Heart right ventricle (tissue), 16 donors: ENCODE measurements around the gene SIGLEC14. TPM values are rescaled to one million over a fixed set of nuclear protein-coding genes. Genes with fewer than 3 reads are reported as not detected.

Experiments used
- ATAC-seq, 8 donors: fragments of 200-7000 bp; cut with Tn5 transposase; one replicate each; pipeline ENCODE4 v1.9.1; 2020; ENCODE audit warnings: mild to moderate bottlenecking in 8 of 8, moderate library complexity in 8 of 8, moderate number of reproducible peaks in 1 of 8
- DNase-seq, 2 donors: peaks; one replicate each; pipeline ENCODE4 v3.0.0-alpha.2; 2020
- H3K27ac ChIP-seq, 10 donors: fragments of 200-600 bp; sonication (generic) in 2 of 10; one replicate each; pipeline versions ENCODE4 v1.5.0 to v1.8.0; 2020 to 2022; ENCODE audit warnings: mild to moderate bottlenecking in 3 of 10
- H3K27me3 ChIP-seq, 7 donors: fragments of 200-600 bp; one replicate each; pipeline ENCODE4 v1.8.0; 2021 to 2022; ENCODE audit warnings: mild to moderate bottlenecking in 2 of 7
- H3K36me3 ChIP-seq, 9 donors: fragments of 200-600 bp; sonication (generic) in 1 of 9; one replicate each; pipeline versions ENCODE4 v1.5.0 to v1.8.0; 2020 to 2022; ENCODE audit warnings: mild to moderate bottlenecking in 2 of 9
- H3K4me1 ChIP-seq, 9 donors: fragments of 200-600 bp; sonication (generic) in 1 of 9; one replicate each; pipeline versions ENCODE4 v1.5.0 to v1.8.0; 2020 to 2022; ENCODE audit warnings: mild to moderate bottlenecking in 4 of 9
- H3K4me3 ChIP-seq, 10 donors: fragments of 200-600 bp; sonication (generic) in 2 of 10; one replicate each; pipeline versions ENCODE4 v1.5.0 to v1.8.0; 2020 to 2022; ENCODE audit warnings: mild to moderate bottlenecking in 7 of 10, moderate library complexity in 2 of 10
- H3K9me3 ChIP-seq, 11 donors: fragments of 200-600 bp in 10 of 11; sonication (generic) in 2 of 11; one replicate each; pipeline versions ENCODE4 v1.5.0 to v1.8.0; 2013 to 2022; ENCODE audit warnings: mild to moderate bottlenecking in 2 of 11, control low read depth in 1 of 11, moderate library complexity in 1 of 11
- CTCF ChIP-seq, 9 donors: fragments of 200-600 bp; sonication (generic) in 2 of 9; IDR thresholded peaks; one replicate each; pipeline versions ENCODE4 v1.5.0 to v1.8.0; 2021 to 2022; ENCODE audit warnings: antibody characterized with exemption in 9 of 9, mild to moderate bottlenecking in 5 of 9, moderate library complexity in 1 of 9
- WGBS, 2 donors: extraction: QIAGEN DNeasy Blood & Tissue Kit; methylation state at CpG; one replicate each; pipeline ENCODE4 v1.1.7; 2013; ENCODE audit warnings: inconsistent platforms in 1 of 2; 5-methylcytosine and 5-hydroxymethylcytosine counted together
- intact Hi-C, 10 donors: fragments of 100-400 bp; cut with DNase I; formaldehyde crosslinking; loops; one replicate each; pipeline versions ENCODE4 v1.11.1 to v1.14.2; 2022
- microRNA-seq, 2 donors: library from miRNA; unstranded; fragments of <30 nt; microRNA quantifications; one replicate each; pipeline ENCODE4 v1.2.0, GENCODE V29; 2021
- polyA plus RNA-seq, 2 donors: library from polyadenylated mRNA; stranded (reverse); fragments of 200-250 nt; gene quantifications; one replicate each; pipeline ENCODE4 v1.2.3, GENCODE V29; 2013
- total RNA-seq, 10 donors: library from RNA; stranded (reverse); fragmentation: NEBNext Ultra II Directional in 3 of 10; extraction: Animal tissue kit (Norgen Biotek cat#: 25700) in 3 of 10; gene quantifications; one replicate each; pipeline versions ENCODE4 v1.2.1 to v1.2.4, GENCODE V29; 2021 to 2023
- donor health status: Arrhythmogenic right ventricular cardiomyopathy.
- donor health status: ischemic (EF 13 %, LVEDD 7.1; RV severe dilation, severe dysfunction).
- donor health status: healthy with polysubstance abuse.
- donor health status: DM: no; HTN: yes; CAD: no.
- donor health status: DM: no; HTN: no; CAD: no.
- donor health status: ischemic (EF 25% LVEDD 6.9; RV normal size, moderate dysfunction).
- donor health status: ischemic (EF 25% LVEDD 5.7; RV mildly dilated, moderate dysfunction).
- donor health status: healthy.
- donor health status: DM: yes; HTN: yes; CAD: no.
- donor health status: Ischemic cardiomyopathy.
- donor health status: ischemic (EF 35%, LVEDD 5.7; RV mildly dilated, moderate dysfunction).
- donor health status: nonischemic (EF 11% LVEDD 7.7; RV severe dilation, severe dysfunction).
- donor health status: DM: yes; HTN: yes; CAD: no.
- donor health status: PGD.
- donor health status: ischemic (EF 29% LVEDD 5.4; RV normal size, mild dysfunction).
- donor health status: nonischemic (EF 23%, LVEDD 6.1; RV moderate dilation, normal function).

Gene SIGLEC14
- total and polyA plus RNA-seq, 12 donors = 0.37 to 9.6 (median 1.2) TPM; not detected in 1

GRCh38 chr19:51593969-51594773 lies 52.5 kb downstream of the SIGLEC14 start:
- no peak for TF ChIP-seq CTCF (IDR thresholded peaks at IDR 0.05)
- ATAC-seq = peak; percentile 99 to 100 (median 100)
- WGBS, 2 donors = 0 to 1% methylated on average over 61 of the region's 61 CpGs

GRCh38 chr19:51593138-51593890 lies 53.3 kb downstream of the SIGLEC14 start:
- DNase-seq = no peak
- peak overlapping the region in 6 of 10 donors; percentile 13 to 81 (median 42) for H3K27ac ChIP-seq

More at GRCh38 chr19:51593969-51594773, 52.5 kb downstream of the SIGLEC14 start:
- Histone ChIP-seq H3K27ac (peak overlapping the region in 9 of 10 donors; percentile 7 to 81 (median 43)), H3K4me1 (peaks cover 0 to 17% (median 14%) of the 10 kb centered on the region in 9 donors), H3K9me3 (no peaks in the 10 kb centered on the region), H3K36me3 (no peaks in the 10 kb centered on the region), H3K27me3 (peaks cover 0 to 19% (median 13%) of the 10 kb centered on the region in 7 donors), H3K4me3 (peak overlapping the region; percentile 49 to 84 (median 71))
- peak; percentile 98 to 99 for DNase-seq
- intact Hi-C loops = loop anchor here in 4 of 10 donors (1.0 to 10.0 kb wide), 2 partner anchors 23 to 489 kb away; partner anchors contain the start of genes CTU1 (in 3 of the 4) and ZNF175 (in 3 of the 4)

More at GRCh38 chr19:51593138-51593890, 53.3 kb downstream of the SIGLEC14 start:
- Histone ChIP-seq H3K27me3 (peaks cover 0 to 10% (median 5%) of the 10 kb centered on the region in 7 donors), H3K36me3 (peaks cover 0 to 3% (median 0%) of the 10 kb centered on the region in 9 donors), H3K4me1 (peaks cover 0 to 17% (median 14%) of the 10 kb centered on the region in 9 donors), H3K9me3 (peaks cover 0 to 4% (median 0%) of the 10 kb centered on the region in 11 donors), H3K4me3 (peak overlapping the region; percentile 49 to 84 (median 71))
- 25 to 32% methylated on average over 10 of the region's 10 CpGs for WGBS, 2 donors
- intact Hi-C loops = loop anchor here in 3 of 10 donors (10.0 kb wide), 1 partner anchor 489 kb away; the partner anchor contains the start of gene CTU1 (in 3 of the 3)
- TF ChIP-seq CTCF (IDR thresholded peaks at IDR 0.05) = no peak
- ATAC-seq = no peak

Small RNA genes within 50 kb of the gene (microRNA-seq; reads per million reads assigned to microRNA genes)
- gene MIR125A (9,596 to 10,239 reads per million in 2 donors), gene MIR99B (3,625 to 5,438 reads per million in 2 donors), gene MIRLET7E (9,579 to 11,600 reads per million in 2 donors)

Other genes starting within 250 kb of the SIGLEC14 start
- 1 to 10 TPM in 3 of 10 donors, under 1 TPM in 7; 0.17 to 4.2 (median 0.82) TPM for gene SIGLEC10, start 229.2 kb downstream of the SIGLEC14 start, total RNA-seq
- 1 to 10 TPM in 1 of 2 donors, under 1 TPM in 1; 0.22 to 1.8 TPM for gene SIGLEC10, start 229.2 kb downstream of the SIGLEC14 start, polyA plus RNA-seq
- gene SIGLEC8, start 188.4 kb downstream of the SIGLEC14 start, total RNA-seq = under 1 TPM in 4 of 10 donors, not detected in 6; 0.13 to 0.95 (median 0.19) TPM
- gene SIGLEC8, start 188.4 kb downstream of the SIGLEC14 start, polyA plus RNA-seq = not detected
- not detected for gene CEACAM18, start 168.3 kb downstream of the SIGLEC14 start, total RNA-seq
- gene CEACAM18, start 168.3 kb downstream of the SIGLEC14 start, polyA plus RNA-seq = not detected
- under 1 TPM in 1 of 10 donors, not detected in 9; 0.70 TPM for gene SIGLEC12, start 145.0 kb downstream of the SIGLEC14 start, total RNA-seq
- gene SIGLEC12, start 145.0 kb downstream of the SIGLEC14 start, polyA plus RNA-seq = under 1 TPM in 1 of 2 donors, not detected in 1; 0.10 TPM
- gene SIGLEC6, start 115.2 kb downstream of the SIGLEC14 start, total RNA-seq = under 1 TPM in 7 of 10 donors, not detected in 3; 0.15 to 0.42 (median 0.21) TPM
- not detected for gene SIGLEC6, start 115.2 kb downstream of the SIGLEC14 start, polyA plus RNA-seq
- gene ZNF175, start 75.5 kb downstream of the SIGLEC14 start, total RNA-seq = 1 to 10 TPM; 4.5 to 9.6 (median 8.3) TPM
- 1 to 10 TPM; 1.6 to 3.4 TPM for gene ZNF175, start 75.5 kb downstream of the SIGLEC14 start, polyA plus RNA-seq
- 1 to 10 TPM in 1 of 10 donors, under 1 TPM in 6, not detected in 3; 0.11 to 1.2 (median 0.41) TPM for gene SIGLEC5, start 16.4 kb downstream of the SIGLEC14 start, total RNA-seq
- gene SIGLEC5, start 16.4 kb downstream of the SIGLEC14 start, polyA plus RNA-seq = under 1 TPM in 1 of 2 donors, not detected in 1; 0.01 TPM
- 10 to 100 TPM in 6 of 10 donors, 1 to 10 TPM in 4; 6.4 to 16.1 (median 10.1) TPM for gene SPACA6, start 46.5 kb upstream of the SIGLEC14 start, total RNA-seq
- 10 to 100 TPM in 1 of 2 donors, 1 to 10 TPM in 1; 8.6 to 45.1 TPM for gene SPACA6, start 46.5 kb upstream of the SIGLEC14 start, polyA plus RNA-seq
- gene HAS1, start 77.2 kb upstream of the SIGLEC14 start, total RNA-seq = 1 to 10 TPM in 1 of 10 donors, under 1 TPM in 8, not detected in 1; 0.17 to 1.3 (median 0.47) TPM
- gene HAS1, start 77.2 kb upstream of the SIGLEC14 start, polyA plus RNA-seq = under 1 TPM; 0.44 to 0.83 TPM
- 10 to 100 TPM in 2 of 10 donors, 1 to 10 TPM in 8; 1.5 to 16.9 (median 4.0) TPM for gene FPR1, start 105.1 kb upstream of the SIGLEC14 start, total RNA-seq
- gene FPR1, start 105.1 kb upstream of the SIGLEC14 start, polyA plus RNA-seq = 1 to 10 TPM in 1 of 2 donors, under 1 TPM in 1; 0.95 to 4.4 TPM
- gene FPR2, start 114.4 kb upstream of the SIGLEC14 start, total RNA-seq = 1 to 10 TPM in 4 of 10 donors, under 1 TPM in 6; 0.17 to 5.8 (median 0.54) TPM
- under 1 TPM in 1 of 2 donors, not detected in 1; 0.67 TPM for gene FPR2, start 114.4 kb upstream of the SIGLEC14 start, polyA plus RNA-seq
- gene FPR3, start 148.3 kb upstream of the SIGLEC14 start, total RNA-seq = 10 to 100 TPM in 1 of 10 donors, 1 to 10 TPM in 9; 1.3 to 16.5 (median 3.3) TPM
- gene FPR3, start 148.3 kb upstream of the SIGLEC14 start, polyA plus RNA-seq = 1 to 10 TPM in 1 of 2 donors, under 1 TPM in 1; 0.73 to 2.0 TPM
- gene ZNF577, start 241.1 kb upstream of the SIGLEC14 start, total RNA-seq = 10 to 100 TPM in 2 of 10 donors, 1 to 10 TPM in 8; 4.6 to 12.4 (median 8.6) TPM
- 10 to 100 TPM in 1 of 2 donors, 1 to 10 TPM in 1; 7.6 to 22.8 TPM for gene ZNF577, start 241.1 kb upstream of the SIGLEC14 start, polyA plus RNA-seq